SK-N-SH (cell line): ENCODE measurements around the gene NARS2.

Experiments used
- EP300 ChIP-seq, 2 experiments: IDR thresholded peaks; 2 replicates each; pipeline versions ENCODE4 v1.4.0 to v1.6.1; 2012; ENCODE audit warnings: borderline replicate concordance in 1 of 2, low read depth in 1 of 2, low read length in 1 of 2
- FOXM1 ChIP-seq: IDR thresholded peaks from 2 replicates; pipeline ENCODE4 v1.4.0; 2012; ENCODE audit warnings: low read depth, mild to moderate bottlenecking
- MXI1 ChIP-seq: IDR thresholded peaks from 2 replicates; pipeline ENCODE4 v1.6.1; 2012; ENCODE audit warnings: mild to moderate bottlenecking, low read depth, low read length, improper control_type of control experiment
- POLR2AphosphoS5 ChIP-seq: IDR thresholded peaks from 2 replicates; pipeline ENCODE4 v1.6.1; 2012; ENCODE audit warnings: low read depth, low read length
- SMC3 ChIP-seq: IDR thresholded peaks from 2 replicates; pipeline ENCODE4 v1.6.1; 2012; ENCODE audit warnings: low read depth, low read length, improper control_type of control experiment
- TF ChIP-seq, protein P1 (sequence below): IDR thresholded peaks from 2 replicates; pipeline ENCODE4; 2012
- TF ChIP-seq, protein P2 (sequence below): fragments of 200-600 bp; sonication (generic); IDR thresholded peaks from 2 replicates; pipeline ENCODE4 v1.6.1; 2017; ENCODE audit warnings: antibody characterized with exemption, mild to moderate bottlenecking, moderate library complexity
- TF ChIP-seq, protein P3 (sequence below): IDR thresholded peaks from 2 replicates; pipeline ENCODE4 v1.4.0; 2012; ENCODE audit warnings: low read depth
- TF ChIP-seq, protein P4 (sequence below): IDR thresholded peaks from 2 replicates; pipeline ENCODE4 v1.4.0; 2012; ENCODE audit warnings: low read depth, borderline replicate concordance
- TF ChIP-seq, protein P5 (sequence below): fragments of 150-350 bp; IDR thresholded peaks from 2 replicates; pipeline ENCODE4 v1.6.1; 2016; ENCODE audit warnings: mild to moderate bottlenecking, low read depth, low read length

DNA sequence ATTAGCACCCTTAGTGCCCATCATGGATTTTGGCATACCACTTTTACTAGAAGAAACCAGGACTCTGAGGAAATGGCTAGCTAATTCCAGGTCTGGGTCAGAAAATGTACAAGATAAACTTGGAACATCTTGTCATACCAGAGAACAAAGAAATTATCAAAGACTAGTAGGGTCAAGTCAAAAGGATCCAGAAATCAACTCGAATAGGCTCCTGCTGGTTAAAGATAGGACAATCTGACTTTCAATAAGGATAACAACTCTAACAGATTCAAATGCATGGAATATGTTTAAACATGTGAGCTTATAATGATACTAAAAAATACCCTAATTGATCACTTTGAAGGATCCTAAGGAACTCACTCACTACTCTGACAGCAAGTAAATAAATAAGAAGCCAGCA is 175.9 kb downstream of the NARS2 start:
- TF ChIP-seq, protein P1, sequence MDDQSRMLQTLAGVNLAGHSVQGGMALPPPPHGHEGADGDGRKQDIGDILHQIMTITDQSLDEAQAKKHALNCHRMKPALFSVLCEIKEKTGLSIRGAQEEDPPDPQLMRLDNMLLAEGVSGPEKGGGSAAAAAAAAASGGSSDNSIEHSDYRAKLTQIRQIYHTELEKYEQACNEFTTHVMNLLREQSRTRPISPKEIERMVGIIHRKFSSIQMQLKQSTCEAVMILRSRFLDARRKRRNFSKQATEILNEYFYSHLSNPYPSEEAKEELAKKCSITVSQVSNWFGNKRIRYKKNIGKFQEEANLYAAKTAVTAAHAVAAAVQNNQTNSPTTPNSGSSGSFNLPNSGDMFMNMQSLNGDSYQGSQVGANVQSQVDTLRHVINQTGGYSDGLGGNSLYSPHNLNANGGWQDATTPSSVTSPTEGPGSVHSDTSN: no peak
- TF ChIP-seq, protein P2, sequence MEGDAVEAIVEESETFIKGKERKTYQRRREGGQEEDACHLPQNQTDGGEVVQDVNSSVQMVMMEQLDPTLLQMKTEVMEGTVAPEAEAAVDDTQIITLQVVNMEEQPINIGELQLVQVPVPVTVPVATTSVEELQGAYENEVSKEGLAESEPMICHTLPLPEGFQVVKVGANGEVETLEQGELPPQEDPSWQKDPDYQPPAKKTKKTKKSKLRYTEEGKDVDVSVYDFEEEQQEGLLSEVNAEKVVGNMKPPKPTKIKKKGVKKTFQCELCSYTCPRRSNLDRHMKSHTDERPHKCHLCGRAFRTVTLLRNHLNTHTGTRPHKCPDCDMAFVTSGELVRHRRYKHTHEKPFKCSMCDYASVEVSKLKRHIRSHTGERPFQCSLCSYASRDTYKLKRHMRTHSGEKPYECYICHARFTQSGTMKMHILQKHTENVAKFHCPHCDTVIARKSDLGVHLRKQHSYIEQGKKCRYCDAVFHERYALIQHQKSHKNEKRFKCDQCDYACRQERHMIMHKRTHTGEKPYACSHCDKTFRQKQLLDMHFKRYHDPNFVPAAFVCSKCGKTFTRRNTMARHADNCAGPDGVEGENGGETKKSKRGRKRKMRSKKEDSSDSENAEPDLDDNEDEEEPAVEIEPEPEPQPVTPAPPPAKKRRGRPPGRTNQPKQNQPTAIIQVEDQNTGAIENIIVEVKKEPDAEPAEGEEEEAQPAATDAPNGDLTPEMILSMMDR: no peak
- TF ChIP-seq, protein P3, sequence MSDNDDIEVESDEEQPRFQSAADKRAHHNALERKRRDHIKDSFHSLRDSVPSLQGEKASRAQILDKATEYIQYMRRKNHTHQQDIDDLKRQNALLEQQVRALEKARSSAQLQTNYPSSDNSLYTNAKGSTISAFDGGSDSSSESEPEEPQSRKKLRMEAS: no peak
- TF ChIP-seq, protein P4, sequence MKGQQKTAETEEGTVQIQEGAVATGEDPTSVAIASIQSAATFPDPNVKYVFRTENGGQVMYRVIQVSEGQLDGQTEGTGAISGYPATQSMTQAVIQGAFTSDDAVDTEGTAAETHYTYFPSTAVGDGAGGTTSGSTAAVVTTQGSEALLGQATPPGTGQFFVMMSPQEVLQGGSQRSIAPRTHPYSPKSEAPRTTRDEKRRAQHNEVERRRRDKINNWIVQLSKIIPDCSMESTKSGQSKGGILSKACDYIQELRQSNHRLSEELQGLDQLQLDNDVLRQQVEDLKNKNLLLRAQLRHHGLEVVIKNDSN: no peak
- TF ChIP-seq POLR2AphosphoS5: no peak
- TF ChIP-seq, protein P5, sequence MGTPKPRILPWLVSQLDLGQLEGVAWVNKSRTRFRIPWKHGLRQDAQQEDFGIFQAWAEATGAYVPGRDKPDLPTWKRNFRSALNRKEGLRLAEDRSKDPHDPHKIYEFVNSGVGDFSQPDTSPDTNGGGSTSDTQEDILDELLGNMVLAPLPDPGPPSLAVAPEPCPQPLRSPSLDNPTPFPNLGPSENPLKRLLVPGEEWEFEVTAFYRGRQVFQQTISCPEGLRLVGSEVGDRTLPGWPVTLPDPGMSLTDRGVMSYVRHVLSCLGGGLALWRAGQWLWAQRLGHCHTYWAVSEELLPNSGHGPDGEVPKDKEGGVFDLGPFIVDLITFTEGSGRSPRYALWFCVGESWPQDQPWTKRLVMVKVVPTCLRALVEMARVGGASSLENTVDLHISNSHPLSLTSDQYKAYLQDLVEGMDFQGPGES: no peak
- no peak for TF ChIP-seq SMC3
- no peak for TF ChIP-seq FOXM1
- no peak for TF ChIP-seq MXI1
- TF ChIP-seq EP300 (IDR thresholded peaks at IDR 0.05; ENCODE audit: borderline replicate concordance in 1 of 2, low read depth in 1 of 2, low read length in 1 of 2): no peak
